GM18520 (cell line): ENCODE measurements around the gene KCNN3.

Experiments
- ATAC-seq: cut with Tn5 transposase; IDR thresholded peaks from one replicate; pipeline ENCODE4 v1.9.1; 2021; ENCODE audit not compliant: unreplicated experiment

Gene KCNN3

DNA sequence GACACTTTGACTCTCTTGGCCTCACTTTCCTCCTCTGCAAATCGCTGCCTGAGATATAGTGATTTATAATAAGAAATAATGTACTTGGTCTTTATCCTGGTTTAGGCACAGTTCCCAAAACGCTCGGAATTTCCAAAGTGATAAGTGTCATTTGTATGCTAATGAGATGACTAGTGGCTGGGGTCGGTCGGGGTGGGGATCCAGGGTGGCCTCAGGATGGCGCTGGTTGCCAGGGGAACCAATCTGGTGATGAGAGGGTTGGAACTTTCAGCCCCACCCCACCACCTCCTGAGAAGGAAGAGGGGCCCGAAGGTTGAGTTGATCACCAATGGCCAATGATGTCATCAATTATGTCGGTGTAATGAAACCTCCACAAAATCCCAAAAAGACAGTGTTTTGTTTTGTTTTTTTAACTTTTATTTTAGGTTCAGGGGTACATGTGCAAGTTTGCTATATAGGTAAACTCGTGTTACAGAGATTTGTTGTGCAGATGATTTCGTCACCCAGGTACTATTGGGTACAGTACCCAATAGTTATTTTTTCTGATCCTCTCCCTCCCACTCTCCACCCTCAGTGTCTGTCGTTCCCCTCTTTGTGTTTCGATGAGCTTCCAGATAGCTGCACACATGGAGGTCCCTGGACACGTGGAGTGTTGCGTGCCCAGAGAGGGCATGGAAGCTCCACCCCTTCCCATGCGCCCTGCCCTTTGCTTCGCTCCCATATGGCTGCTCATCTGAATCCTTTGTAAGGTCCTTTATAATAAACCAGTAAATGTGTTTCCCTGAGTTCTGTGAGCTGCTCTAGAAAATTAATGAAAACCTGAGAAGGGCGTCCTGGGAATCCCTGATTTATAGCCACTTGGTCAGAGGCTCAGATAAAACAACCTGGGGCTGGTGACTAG is 97.2 kb downstream of the KCNN3 start:
- ATAC-seq = no peak

- ATAC-seq = no peak
Observed at GRCh38 chr1:154772056-154772455, 98.0 kb downstream of the KCNN3 start.

DNA sequence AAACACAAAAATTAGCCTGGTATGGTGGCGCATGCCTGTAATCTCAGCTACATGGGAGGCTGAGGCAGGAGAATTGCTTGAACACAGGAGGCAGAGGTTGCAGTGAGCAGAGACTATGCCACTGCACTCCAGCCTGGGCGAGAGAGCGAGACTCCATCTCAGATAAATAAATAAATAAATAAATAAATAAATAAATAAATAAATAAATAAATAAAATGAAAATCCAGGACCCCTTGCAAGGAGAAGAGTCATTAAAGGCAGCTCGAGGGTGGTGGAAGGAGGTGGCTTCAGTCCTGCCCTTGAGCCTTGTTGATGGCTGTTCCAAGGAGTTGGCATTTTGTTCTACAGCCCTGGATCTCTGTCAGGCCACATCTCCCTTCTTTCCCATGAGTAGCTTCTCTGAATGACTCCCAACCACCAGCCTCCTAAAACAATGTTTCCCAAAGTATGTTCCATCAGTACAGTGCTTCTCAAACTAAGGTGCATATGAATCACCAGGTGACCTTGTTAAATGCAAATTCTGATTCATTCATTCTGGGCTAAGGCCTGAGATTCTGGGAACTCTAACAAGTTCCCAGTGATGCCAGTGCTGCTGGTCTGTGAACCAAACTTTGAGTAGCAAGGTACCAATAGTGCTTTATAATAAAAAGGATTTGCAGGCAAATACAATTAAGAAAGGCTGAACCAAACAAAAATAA is 99.0 kb downstream of the KCNN3 start:
- ATAC-seq = no peak

- no peak for ATAC-seq
Observed at GRCh38 chr1:154769193-154769895, 100.7 kb downstream of the KCNN3 start.

GRCh38 chr1:154768456-154769125 is 101.5 kb downstream of the KCNN3 start:
- no peak for ATAC-seq

- ATAC-seq = no peak
Observed at GRCh38 chr1:154767315-154768240, 102.5 kb downstream of the KCNN3 start.

DNA sequence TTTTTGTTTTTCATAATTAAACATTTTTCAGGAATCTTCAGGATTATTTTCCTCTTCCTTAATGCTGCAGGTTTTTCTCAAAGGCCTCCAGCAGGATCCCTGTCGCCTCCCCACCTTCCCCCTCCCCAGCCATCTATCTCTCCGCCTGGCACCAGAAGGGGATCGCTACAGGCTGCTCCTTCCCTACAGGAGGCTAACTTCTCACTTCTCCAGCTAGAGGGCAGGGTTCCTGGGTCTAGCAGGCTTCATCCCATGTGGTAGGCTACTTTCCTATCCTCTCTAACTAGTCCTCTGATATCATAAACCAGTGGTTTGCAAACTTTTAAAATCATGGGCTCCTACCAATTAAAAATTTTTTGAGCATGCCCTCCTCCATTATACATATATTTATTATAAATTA is 104.1 kb downstream of the KCNN3 start:
- no peak for ATAC-seq

DNA sequence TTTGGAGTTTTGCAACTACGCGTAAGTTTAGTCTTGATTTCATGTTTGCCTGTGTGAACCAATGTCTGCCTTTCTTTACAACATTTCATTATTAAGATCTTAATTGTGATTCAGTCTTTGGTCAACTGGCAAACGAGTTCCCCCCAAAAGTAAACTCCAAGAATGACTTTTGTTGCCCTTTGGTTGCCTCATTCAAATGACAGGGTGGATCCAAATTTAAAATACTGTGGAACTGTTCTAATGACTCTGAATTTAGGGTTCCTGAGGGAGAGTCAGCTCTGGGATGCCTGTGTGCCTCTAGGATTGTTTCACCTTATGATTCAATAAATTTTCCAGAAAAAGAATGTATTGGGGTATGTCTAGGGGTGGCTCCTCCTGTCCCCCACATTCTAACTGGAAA is 105.3 kb downstream of the KCNN3 start:
- no peak for ATAC-seq

DNA sequence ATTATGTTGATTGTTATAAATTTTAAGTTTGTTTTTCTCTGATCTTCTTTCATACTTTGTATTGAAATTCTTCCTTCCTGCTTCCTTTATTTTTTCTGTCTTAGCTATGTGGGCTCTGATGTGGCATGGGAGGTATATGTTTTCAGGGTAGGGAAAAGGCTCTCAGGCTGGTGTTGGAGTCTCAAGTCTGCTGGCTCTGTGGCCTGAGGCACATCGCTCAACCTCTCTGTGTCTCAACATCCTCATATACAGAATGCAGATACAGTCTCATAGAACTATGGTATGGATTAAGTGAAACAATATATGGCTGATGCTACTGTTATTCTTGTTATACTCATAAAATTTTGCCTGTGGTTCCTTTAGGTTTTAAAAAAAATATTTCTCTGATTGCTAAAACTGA is 105.9 kb downstream of the KCNN3 start:
- no peak for ATAC-seq

DNA sequence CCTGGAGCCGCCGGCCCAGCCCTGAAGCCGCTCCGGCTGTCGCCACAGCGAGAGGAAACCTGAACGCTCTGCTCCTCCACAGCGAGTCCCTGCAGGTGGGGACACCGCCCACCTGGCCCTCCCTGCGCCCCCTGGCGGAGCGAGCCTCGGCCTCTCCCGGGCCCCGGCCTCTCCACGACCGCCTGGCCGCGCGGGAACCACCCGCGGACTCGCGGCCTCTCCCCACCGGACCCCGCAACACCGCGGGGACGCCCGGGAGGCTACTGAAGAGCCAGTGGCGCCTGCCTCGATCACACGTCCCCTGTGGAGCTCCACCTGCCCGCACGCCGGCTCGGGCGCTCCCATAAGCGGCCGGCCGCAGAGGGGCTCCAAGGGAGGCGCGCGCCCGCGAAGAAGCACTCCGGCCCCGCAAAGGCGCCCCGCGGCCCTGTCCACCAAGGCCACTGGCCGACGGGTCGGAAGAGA is 109.6 kb downstream of the KCNN3 start:
- no peak for ATAC-seq

- ATAC-seq = no peak
Observed at GRCh38 chr1:154759793-154760192, 110.3 kb downstream of the KCNN3 start.

GRCh38 chr1:154759196-154759595 is 110.9 kb downstream of the KCNN3 start:
- ATAC-seq = no peak

GRCh38 chr1:154758346-154758745 is 111.7 kb downstream of the KCNN3 start:
- no peak for ATAC-seq

GRCh38 chr1:154756793-154757548 is 113.1 kb downstream of the KCNN3 start:
- no peak for ATAC-seq

- ATAC-seq = no peak
Observed at GRCh38 chr1:154755858-154756730, 114.0 kb downstream of the KCNN3 start.

- no peak for ATAC-seq
Observed at GRCh38 chr1:154753426-154753825, 116.7 kb downstream of the KCNN3 start.

DNA sequence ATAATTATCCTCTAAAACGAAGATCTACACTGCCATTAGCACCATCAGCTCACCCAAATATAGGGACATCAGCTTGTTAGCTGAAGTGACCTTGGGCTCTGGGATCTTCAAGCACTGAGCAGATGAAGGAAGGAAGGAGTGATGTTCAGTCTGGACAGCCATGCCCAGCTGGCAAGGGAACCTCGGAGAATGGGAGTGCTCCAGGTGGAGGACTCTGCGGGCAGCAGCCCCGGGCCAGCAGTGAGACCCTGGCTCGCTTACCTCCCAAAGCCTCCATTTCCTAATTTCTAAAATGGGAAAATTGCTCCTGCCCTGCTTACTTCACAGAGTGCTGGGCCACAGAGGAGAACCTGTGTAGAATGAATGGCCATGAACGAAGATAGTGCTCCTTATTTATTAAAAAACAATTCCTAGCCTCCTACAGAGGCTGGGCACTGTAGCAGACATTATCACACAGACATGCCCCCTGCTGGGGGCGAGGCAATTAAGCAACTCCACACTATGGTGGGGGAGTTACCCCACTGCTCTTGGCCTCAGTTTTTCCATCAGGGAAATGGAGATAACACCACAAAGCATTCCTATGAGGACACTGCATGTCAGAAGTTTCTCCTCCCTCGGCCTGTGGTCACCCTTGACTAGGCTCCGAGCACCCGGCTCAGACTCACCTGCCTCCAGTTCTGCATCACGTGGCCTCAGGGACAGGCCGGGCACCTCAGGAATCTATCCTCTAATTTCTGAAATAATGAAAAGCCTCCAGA is 117.6 kb downstream of the KCNN3 start:
- ATAC-seq = no peak

DNA sequence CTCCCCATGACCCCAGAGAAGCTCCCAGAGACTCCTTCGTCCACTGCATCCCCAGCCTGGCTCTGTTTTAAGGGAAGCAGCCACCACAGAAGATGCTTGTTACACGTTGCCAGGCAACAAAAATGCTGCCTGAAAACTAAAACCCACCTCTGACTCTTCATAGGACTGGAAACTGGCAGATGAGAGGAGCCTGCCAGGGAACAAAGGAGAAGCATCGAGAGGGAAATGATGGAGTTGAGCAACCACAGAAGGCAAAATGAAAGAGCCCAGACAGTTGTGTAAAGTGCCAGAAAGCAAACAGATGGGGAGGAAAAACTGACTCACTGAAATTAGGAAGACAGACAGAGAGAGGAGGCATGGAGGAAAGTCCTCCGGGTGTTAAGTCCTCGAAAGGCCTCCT is 118.4 kb downstream of the KCNN3 start:
- no peak for ATAC-seq
